Measurements from ENCODE around the gene PTBP3. TPM values are rescaled to one million over a fixed set of nuclear protein-coding genes. Genes with fewer than 3 reads are reported as not detected.

Gene PTBP3
- total RNA-seq, 4 donors from 2014 or later, result 19.9 to 31.1 (median 25.5) TPM

GRCh38 chr9:112226091-112226490 lies 107.3 kb downstream of the PTBP3 start:
- Histone ChIP-seq H3K27ac (replicated peaks in 1 of 4) (no peak overlapping the region), H3K36me3 (peaks cover 29 to 67% (median 44%) of the 10 kb centered on the region in 4 donors)
- WGBS, result 94% methylated on average over 3 of the region's 3 CpGs

GRCh38 chr9:112224401-112225289 lies 108.8 kb downstream of the PTBP3 start:
- peaks cover 29 to 71% (median 42%) of the 10 kb centered on the region in 4 donors for H3K36me3 ChIP-seq
- H3K9me3 ChIP-seq, result no peaks in the 10 kb centered on the region
- TF ChIP-seq POLR2AphosphoS5 (IDR thresholded peaks at IDR 0.05) (no peak), CTCF (IDR thresholded peaks at IDR 0.05) (no peak), POLR2A (IDR thresholded peaks at IDR 0.05; ENCODE audit: low read depth) (no peak), EP300 (IDR thresholded peaks at IDR 0.05) (no peak)
- intact Hi-C loops (cut with DNase I), result no loop called here
- WGBS, result 95% methylated on average over 4 of the region's 4 CpGs
- no peaks in the 10 kb centered on the region for H3K27me3 ChIP-seq
- no peak for DNase-seq (ENCODE audit: extremely low spot score)
- no peaks in the 10 kb centered on the region for H3K4me1 ChIP-seq
- H3K27ac ChIP-seq (replicated peaks in 1 of 4), result no peak overlapping the region
- no peak overlapping the region for H3K4me3 ChIP-seq

More at GRCh38 chr9:112226091-112226490, 107.3 kb downstream of the PTBP3 start:
- no peak for DNase-seq (ENCODE audit: extremely low spot score)
- TF ChIP-seq EP300 (IDR thresholded peaks at IDR 0.05), result no peak
- no peak for TF ChIP-seq POLR2AphosphoS5 (IDR thresholded peaks at IDR 0.05)
- Histone ChIP-seq H3K4me1 (no peaks in the 10 kb centered on the region), H3K27me3 (no peaks in the 10 kb centered on the region), H3K9me3 (no peaks in the 10 kb centered on the region), H3K4me3 (no peak overlapping the region)
- intact Hi-C loops (cut with DNase I), result no loop called here

GRCh38 chr9:112218908-112219307 lies 114.5 kb downstream of the PTBP3 start:
- WGBS, result 76% methylated on average over 3 of the region's 3 CpGs
- no peak for DNase-seq (ENCODE audit: extremely low spot score)

GRCh38 chr9:112212926-112213325 lies 120.5 kb downstream of the PTBP3 start:
- Histone ChIP-seq H3K27me3 (no peaks in the 10 kb centered on the region), H3K4me1 (no peaks in the 10 kb centered on the region), H3K9me3 (peaks cover 0 to 10% (median 9%) of the 10 kb centered on the region in 4 donors), H3K36me3 (peaks cover 22 to 80% (median 36%) of the 10 kb centered on the region in 4 donors), H3K27ac (replicated peaks in 1 of 4) (no peak overlapping the region), H3K4me3 (no peak overlapping the region)
- no peak for TF ChIP-seq CTCF (IDR thresholded peaks at IDR 0.05)
- TF ChIP-seq POLR2AphosphoS5 (IDR thresholded peaks at IDR 0.05), result no peak
- no peak for TF ChIP-seq EP300 (IDR thresholded peaks at IDR 0.05)
- no peak for TF ChIP-seq POLR2A (IDR thresholded peaks at IDR 0.05; ENCODE audit: low read depth)
- 94% methylated on average over 2 of the region's 2 CpGs for WGBS
- intact Hi-C loops (cut with DNase I), result no loop called here
- DNase-seq (ENCODE audit: extremely low spot score), result no peak

More at GRCh38 chr9:112218908-112219307, 114.5 kb downstream of the PTBP3 start:
- peaks cover 17 to 64% (median 23%) of the 10 kb centered on the region in 4 donors for H3K36me3 ChIP-seq
- no peak overlapping the region for H3K27ac ChIP-seq (replicated peaks in 1 of 4)
- intact Hi-C loops (cut with DNase I), result no loop called here
- no peaks in the 10 kb centered on the region for H3K27me3 ChIP-seq
- H3K9me3 ChIP-seq, result no peaks in the 10 kb centered on the region
- H3K4me3 ChIP-seq, result no peak overlapping the region
- TF ChIP-seq EP300 (IDR thresholded peaks at IDR 0.05) (no peak), POLR2A (IDR thresholded peaks at IDR 0.05; ENCODE audit: low read depth) (no peak)
- H3K4me1 ChIP-seq, result no peaks in the 10 kb centered on the region

- Histone ChIP-seq H3K4me1 (no peaks in the 10 kb centered on the region), H3K27ac (replicated peaks in 1 of 4) (no peak overlapping the region), H3K4me3 (no peak overlapping the region), H3K36me3 (peaks cover 15 to 48% (median 30%) of the 10 kb centered on the region in 4 donors), H3K9me3 (peaks cover 0 to 23% (median 15%) of the 10 kb centered on the region in 4 donors), H3K27me3 (no peaks in the 10 kb centered on the region)
- no peak for DNase-seq (ENCODE audit: extremely low spot score)
- 100% methylated on average over 1 of the region's 1 CpG for WGBS
- TF ChIP-seq POLR2A (IDR thresholded peaks at IDR 0.05; ENCODE audit: low read depth) (no peak), POLR2AphosphoS5 (IDR thresholded peaks at IDR 0.05) (no peak), CTCF (IDR thresholded peaks at IDR 0.05) (no peak)
- intact Hi-C loops (cut with DNase I), result no loop called here
Measured at GRCh38 chr9:112207451-112207850, 126.0 kb downstream of the PTBP3 start.

All from esophagus muscularis mucosa (tissue), 4 donors.